ENCODE measurements around the gene IL6. TPM values are rescaled to one million over a fixed set of nuclear protein-coding genes. Genes with fewer than 3 reads are reported as not detected.

The IL6 gene
- total RNA-seq, 1 experiment from 2014 or later: 0.52 TPM

GRCh38 chr7:22712999-22713398 is 14.0 kb upstream of the IL6 start (continued):
- TF ChIP-seq AFF4 (CRISPR knock-in tag; IDR thresholded peaks at IDR 0.05; ENCODE audit: borderline replicate concordance) (no peak), HMGA2 (CRISPR knock-in tag; IDR thresholded peaks at IDR 0.05) (no peak)

GRCh38 chr7:22713463-22713862 is 13.5 kb upstream of the IL6 start:
- Mint-ChIP-seq H3K36me3 (no peaks in the 10 kb centered on the region), H3K4me1 (peaks cover 16% of the 10 kb centered on the region), H3K4me3 (no peak overlapping the region), H3K27ac (no peak overlapping the region), H3K27me3 (ENCODE audit: low read depth) (no peaks in the 10 kb centered on the region; the same call in 1 of the 2 replicates), H3K9me3 (no peaks in the 10 kb centered on the region)
- ChIA-PET CTCF (interaction anchor here (1.3 kb wide), 1 partner anchor 69 kb away, joined by 4 read pairs; no protein-coding TSS in a partner anchor), POLR2A (no interaction called here)
- ATAC-seq (no peak), DNase-seq (ENCODE audit: low spot score) (no peak)
- TF ChIP-seq NFYB (CRISPR knock-in tag; conservative IDR thresholded peaks at IDR 0.05; ENCODE audit: low read depth) (no peak), GTF2I (CRISPR knock-in tag; conservative IDR thresholded peaks at IDR 0.05) (no peak), NR3C1 (CRISPR knock-in tag; conservative IDR thresholded peaks at IDR 0.05; ENCODE audit: low read depth) (no peak), CREM (CRISPR knock-in tag; IDR thresholded peaks at IDR 0.05) (no peak), JAZF1 (CRISPR knock-in tag; IDR thresholded peaks at IDR 0.05) (no peak), E2F4 (CRISPR knock-in tag; IDR thresholded peaks at IDR 0.05; ENCODE audit: borderline replicate concordance, low read depth) (no peak), NFE2L1 (CRISPR knock-in tag; IDR thresholded peaks at IDR 0.05) (no peak), GRHL2 (CRISPR knock-in tag; IDR thresholded peaks at IDR 0.05; ENCODE audit: insufficient replicate concordance, severe bottlenecking) (no peak), ZNF532 (CRISPR knock-in tag; IDR thresholded peaks at IDR 0.05; ENCODE audit: borderline replicate concordance) (no peak), TEAD1 (CRISPR knock-in tag; IDR thresholded peaks at IDR 0.05) (no peak), ESRRA (CRISPR knock-in tag; IDR thresholded peaks at IDR 0.05; ENCODE audit: borderline replicate concordance) (no peak), USF1 (CRISPR knock-in tag; IDR thresholded peaks at IDR 0.05) (no peak), STAT6 (CRISPR knock-in tag; conservative IDR thresholded peaks at IDR 0.05; ENCODE audit: low read depth) (no peak)

All from WTC11 (cell line).